GM12892 (cell line): ENCODE results near the gene GREB1.

Experiments used
- POLR2A ChIP-seq: IDR thresholded peaks from 2 replicates; pipeline ENCODE4 v1.6.1; 2011; ENCODE audit warnings: low read depth, low read length, control low read depth
- POLR2AphosphoS5 ChIP-seq: IDR thresholded peaks from 2 replicates; pipeline ENCODE4 v1.6.1; 2011; ENCODE audit warnings: low read depth, low read length, control low read depth
- TAF1 ChIP-seq: IDR thresholded peaks from 2 replicates; pipeline ENCODE4 v1.6.1; 2011; ENCODE audit warnings: low read depth, mild to moderate bottlenecking, control low read depth, low read length, borderline replicate concordance

DNA sequence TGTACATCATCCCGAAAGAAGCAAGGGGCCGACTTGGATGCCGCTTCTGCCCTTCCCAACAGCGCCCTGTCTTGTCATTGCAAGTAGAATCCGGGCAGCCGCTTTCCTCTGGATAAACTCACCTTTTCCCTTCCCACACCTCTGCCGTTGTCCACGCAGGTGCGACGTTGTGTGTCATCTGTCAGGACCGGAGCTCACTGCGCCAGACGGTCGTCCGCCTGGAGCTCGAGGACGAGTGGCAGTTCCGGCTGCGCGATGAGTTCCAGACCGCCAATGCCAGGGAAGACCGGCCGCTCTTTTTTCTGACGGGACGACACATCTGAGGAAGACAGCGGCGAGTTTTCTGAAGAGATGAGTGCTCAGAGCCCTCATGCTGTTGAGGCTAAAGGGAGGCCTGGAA is 106.3 kb downstream of the GREB1 start:
- no peak for TF ChIP-seq POLR2A
- TF ChIP-seq POLR2AphosphoS5 = no peak
- TF ChIP-seq TAF1 = no peak
